Testis (tissue), 2 donors: Measurements from ENCODE around the gene SNAPC2.

Experiments
- POLR2A ChIP-seq: fragments of 450-650 bp; IDR thresholded peaks from one replicate; pipeline ENCODE4 v1.6.1; 2017; ENCODE audit warnings: antibody characterized with exemption, mild to moderate bottlenecking, moderate library complexity
- TF ChIP-seq, protein P1 (sequence below), 3 experiments: fragments of 450-650 bp in 2 of 3; fragments of 200-600 bp in 1 of 3; sonication (generic) in 1 of 3; IDR thresholded peaks; one replicate each; pipeline ENCODE4 v1.5.1; 2016 to 2019; ENCODE audit warnings: antibody characterized with exemption in 3 of 3, mild to moderate bottlenecking in 2 of 3, moderate library complexity in 1 of 3

DNA sequence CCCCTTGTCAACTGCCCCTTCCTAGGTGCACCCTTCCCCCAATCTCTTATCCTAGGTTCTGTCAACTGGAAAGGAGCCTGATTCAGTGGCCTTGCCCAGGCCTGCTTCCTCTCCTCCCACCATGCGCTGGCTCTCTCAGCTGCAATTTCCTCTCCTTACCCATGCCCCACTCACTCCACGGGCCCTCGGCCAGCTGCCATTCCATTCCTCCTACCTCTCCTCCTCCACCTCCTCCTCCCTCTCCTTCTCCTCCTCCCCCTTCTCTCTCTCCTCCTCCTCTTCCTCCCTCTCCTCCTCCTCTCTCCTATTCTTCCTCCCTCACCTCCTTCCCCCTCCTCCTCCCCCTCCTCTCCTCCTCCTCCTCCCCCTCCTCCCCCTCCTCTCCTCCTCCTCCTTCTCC is 32.9 kb downstream of the SNAPC2 start:
- no peak for TF ChIP-seq POLR2A
- TF ChIP-seq, protein P1, sequence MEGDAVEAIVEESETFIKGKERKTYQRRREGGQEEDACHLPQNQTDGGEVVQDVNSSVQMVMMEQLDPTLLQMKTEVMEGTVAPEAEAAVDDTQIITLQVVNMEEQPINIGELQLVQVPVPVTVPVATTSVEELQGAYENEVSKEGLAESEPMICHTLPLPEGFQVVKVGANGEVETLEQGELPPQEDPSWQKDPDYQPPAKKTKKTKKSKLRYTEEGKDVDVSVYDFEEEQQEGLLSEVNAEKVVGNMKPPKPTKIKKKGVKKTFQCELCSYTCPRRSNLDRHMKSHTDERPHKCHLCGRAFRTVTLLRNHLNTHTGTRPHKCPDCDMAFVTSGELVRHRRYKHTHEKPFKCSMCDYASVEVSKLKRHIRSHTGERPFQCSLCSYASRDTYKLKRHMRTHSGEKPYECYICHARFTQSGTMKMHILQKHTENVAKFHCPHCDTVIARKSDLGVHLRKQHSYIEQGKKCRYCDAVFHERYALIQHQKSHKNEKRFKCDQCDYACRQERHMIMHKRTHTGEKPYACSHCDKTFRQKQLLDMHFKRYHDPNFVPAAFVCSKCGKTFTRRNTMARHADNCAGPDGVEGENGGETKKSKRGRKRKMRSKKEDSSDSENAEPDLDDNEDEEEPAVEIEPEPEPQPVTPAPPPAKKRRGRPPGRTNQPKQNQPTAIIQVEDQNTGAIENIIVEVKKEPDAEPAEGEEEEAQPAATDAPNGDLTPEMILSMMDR (IDR thresholded peaks at IDR 0.05), result no peak
